SU-DHL-6 (cell line): ENCODE data around the gene DCBLD2.

ENCODE experiments used
- H2AFZ ChIP-seq: fragments of 200-600 bp; sonication (generic); 2 replicates; pipeline ENCODE4 v1.6.1; 2014; ENCODE audit warnings: low read depth, mild to moderate bottlenecking, moderate library complexity, mixed read lengths, antibody characterized with exemption, low read length; ENCODE audit not compliant: severe bottlenecking
- H3F3A ChIP-seq: fragments of 200-600 bp; shearing (Covaris generic); 2 replicates; pipeline ENCODE4 v1.6.0; 2016; ENCODE audit warnings: antibody characterized with exemption, mild to moderate bottlenecking; ENCODE audit not compliant: insufficient read depth
- H3K27ac ChIP-seq: fragments of 200-600 bp; sonication (generic); 2 replicates; pipeline ENCODE4 v1.5.1; 2016; ENCODE audit warnings: low read depth, mild to moderate bottlenecking, low read length, moderate library complexity, mixed read lengths
- H3K27me3 ChIP-seq: fragments of 200-600 bp; sonication (generic), shearing (Covaris generic); 2 replicates; pipeline ENCODE4 v1.6.0; 2014; ENCODE audit warnings: mild to moderate bottlenecking, low read length
- H3K36me3 ChIP-seq: fragments of 200-600 bp; sonication (generic); 2 replicates; pipeline ENCODE4 v1.6.1; 2014; ENCODE audit warnings: mild to moderate bottlenecking, low read length, mixed read lengths
- H3K4me2 ChIP-seq: fragments of 300-600, 200-600 bp; shearing (Covaris generic), sonication (generic); 2 replicates; pipeline ENCODE4 v1.6.0; 2014; ENCODE audit warnings: low read length, low read depth, mild to moderate bottlenecking; ENCODE audit not compliant: poor library complexity, severe bottlenecking
- H3K4me3 ChIP-seq: fragments of 200-600 bp; sonication (generic); 2 replicates; pipeline ENCODE4 v1.5.1; 2014; ENCODE audit warnings: antibody characterized with exemption, low read length, mild to moderate bottlenecking, mixed read lengths; ENCODE audit not compliant: insufficient read depth, poor library complexity, severe bottlenecking
- H3K79me2 ChIP-seq: fragments of 200-600 bp; sonication (generic); 2 replicates; pipeline ENCODE4 v1.6.1; 2014; ENCODE audit warnings: mild to moderate bottlenecking, low read length, moderate library complexity; ENCODE audit not compliant: insufficient read depth
- H3K9ac ChIP-seq: fragments of 200-600 bp; sonication (generic); 2 replicates; pipeline ENCODE4 v1.7.0; 2014; ENCODE audit warnings: mild to moderate bottlenecking, low read length
- H3K9me2 ChIP-seq: fragments of 200-600 bp; sonication (generic); replicated peaks from 2 replicates; pipeline ENCODE4 v1.6.1; 2014; ENCODE audit warnings: low read length; ENCODE audit not compliant: insufficient read depth
- H3K9me3 ChIP-seq: fragments of 200-600 bp; sonication (generic); 2 replicates; pipeline ENCODE4 v1.6.1; 2014; ENCODE audit warnings: low read length, mixed read lengths; ENCODE audit not compliant: insufficient read depth
- H4K20me1 ChIP-seq: fragments of 200-600 bp; sonication (generic); 2 replicates; pipeline ENCODE4 v1.6.1; 2014; ENCODE audit warnings: low read depth, mild to moderate bottlenecking, antibody characterized with exemption, low read length, moderate library complexity, mixed read lengths
- EZH2phosphoT487 ChIP-seq: fragments of 200-600 bp; sonication (generic), shearing (Covaris generic); conservative IDR thresholded peaks from 2 replicates; pipeline ENCODE4 v1.6.1; 2018; ENCODE audit warnings: mild to moderate bottlenecking, antibody characterized with exemption, low read length, moderate library complexity, mixed read lengths
- TF ChIP-seq, protein P1 (sequence below): fragments of 200-600 bp; sonication (generic); IDR thresholded peaks from one replicate; pipeline ENCODE4 v1.5.1; 2017; ENCODE audit warnings: antibody characterized with exemption, mild to moderate bottlenecking, low read length, moderate library complexity; ENCODE audit not compliant: insufficient read depth, poor library complexity, severe bottlenecking

Gene DCBLD2

DNA sequence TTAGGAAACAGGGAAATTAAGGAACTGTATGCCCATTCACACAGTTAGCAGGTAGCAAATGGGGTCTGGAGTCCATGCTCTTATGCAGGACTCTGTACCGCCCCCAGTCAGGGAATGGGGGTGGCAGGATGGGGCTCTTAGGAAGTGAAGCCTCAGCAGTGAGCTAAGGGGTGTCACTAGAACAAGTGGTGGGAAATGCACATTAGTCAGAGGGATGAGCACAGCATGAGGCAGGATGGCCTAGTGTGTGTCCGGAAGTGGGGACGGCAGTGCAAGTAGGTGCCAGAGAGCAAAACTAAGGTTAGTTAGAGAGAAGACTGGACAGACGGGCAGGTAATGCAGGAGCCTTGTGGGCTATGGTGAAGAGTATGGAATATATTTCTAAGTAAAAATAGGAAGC, 77.7 kb downstream of the DCBLD2 start:
- no peak overlapping the region for H3K27ac ChIP-seq
- H3K4me2 ChIP-seq, result no peak overlapping the region
- H3K9ac ChIP-seq, result no peak overlapping the region
- H3K9me3 ChIP-seq, result no peaks in the 10 kb centered on the region
- TF ChIP-seq EZH2phosphoT487, result no peak
- TF ChIP-seq, protein P1, sequence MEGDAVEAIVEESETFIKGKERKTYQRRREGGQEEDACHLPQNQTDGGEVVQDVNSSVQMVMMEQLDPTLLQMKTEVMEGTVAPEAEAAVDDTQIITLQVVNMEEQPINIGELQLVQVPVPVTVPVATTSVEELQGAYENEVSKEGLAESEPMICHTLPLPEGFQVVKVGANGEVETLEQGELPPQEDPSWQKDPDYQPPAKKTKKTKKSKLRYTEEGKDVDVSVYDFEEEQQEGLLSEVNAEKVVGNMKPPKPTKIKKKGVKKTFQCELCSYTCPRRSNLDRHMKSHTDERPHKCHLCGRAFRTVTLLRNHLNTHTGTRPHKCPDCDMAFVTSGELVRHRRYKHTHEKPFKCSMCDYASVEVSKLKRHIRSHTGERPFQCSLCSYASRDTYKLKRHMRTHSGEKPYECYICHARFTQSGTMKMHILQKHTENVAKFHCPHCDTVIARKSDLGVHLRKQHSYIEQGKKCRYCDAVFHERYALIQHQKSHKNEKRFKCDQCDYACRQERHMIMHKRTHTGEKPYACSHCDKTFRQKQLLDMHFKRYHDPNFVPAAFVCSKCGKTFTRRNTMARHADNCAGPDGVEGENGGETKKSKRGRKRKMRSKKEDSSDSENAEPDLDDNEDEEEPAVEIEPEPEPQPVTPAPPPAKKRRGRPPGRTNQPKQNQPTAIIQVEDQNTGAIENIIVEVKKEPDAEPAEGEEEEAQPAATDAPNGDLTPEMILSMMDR, result no peak
- H2AFZ ChIP-seq, result no peak overlapping the region
- H3K36me3 ChIP-seq, result no peaks in the 10 kb centered on the region
- H3K27me3 ChIP-seq, result no peaks in the 10 kb centered on the region
- H3F3A ChIP-seq, result no peaks in the 10 kb centered on the region
- no peak overlapping the region for H3K4me3 ChIP-seq
- H4K20me1 ChIP-seq, result no peaks in the 10 kb centered on the region
- H3K9me2 ChIP-seq, result no peaks in the 10 kb centered on the region
- no peaks in the 10 kb centered on the region for H3K79me2 ChIP-seq

GRCh38 chr3:98821063-98821462, 80.4 kb downstream of the DCBLD2 start:
- Histone ChIP-seq H3K9me2 (no peaks in the 10 kb centered on the region), H3K9ac (no peak overlapping the region), H3K79me2 (no peaks in the 10 kb centered on the region), H4K20me1 (no peaks in the 10 kb centered on the region), H3K4me2 (no peak overlapping the region), H3K27ac (no peak overlapping the region), H3K9me3 (no peaks in the 10 kb centered on the region), H3F3A (no peaks in the 10 kb centered on the region), H3K4me3 (no peak overlapping the region), H3K36me3 (no peaks in the 10 kb centered on the region), H3K27me3 (no peaks in the 10 kb centered on the region), H2AFZ (no peak overlapping the region)
- TF ChIP-seq, protein P1, result no peak
- TF ChIP-seq EZH2phosphoT487, result no peak

DNA sequence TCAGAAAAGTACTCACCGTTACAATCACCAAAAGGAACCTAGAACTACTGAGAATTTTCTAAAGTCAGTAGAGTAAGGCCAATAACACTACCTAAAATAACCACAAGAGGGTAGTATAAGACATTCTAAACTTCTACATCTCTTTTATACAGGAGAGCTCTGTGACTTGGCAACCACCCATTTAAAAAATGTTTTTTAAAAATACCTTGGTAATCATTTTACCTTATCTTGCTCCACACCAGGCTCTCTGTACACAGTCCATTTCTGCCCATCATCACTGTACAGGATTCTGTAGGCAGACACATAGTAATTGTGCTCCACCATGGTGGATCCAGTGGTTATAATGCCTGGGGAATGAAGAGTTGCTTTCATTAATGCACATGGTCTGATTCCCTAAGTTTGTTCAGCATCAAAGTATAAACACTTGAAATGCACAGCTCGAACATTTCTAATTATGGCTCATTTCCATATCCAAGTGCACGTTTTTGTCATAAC, 83.9 kb downstream of the DCBLD2 start:
- no peaks in the 10 kb centered on the region for H3F3A ChIP-seq
- H3K27me3 ChIP-seq, result no peaks in the 10 kb centered on the region

More for the DNA sequence above, 83.9 kb downstream of the DCBLD2 start:
- Histone ChIP-seq H3K9me2 (no peaks in the 10 kb centered on the region), H4K20me1 (no peaks in the 10 kb centered on the region), H3K4me2 (no peak overlapping the region), H3K27ac (no peak overlapping the region), H3K9me3 (no peaks in the 10 kb centered on the region), H3K4me3 (no peak overlapping the region), H3K9ac (no peak overlapping the region), H2AFZ (no peak overlapping the region), H3K79me2 (no peaks in the 10 kb centered on the region), H3K36me3 (no peaks in the 10 kb centered on the region)
- TF ChIP-seq EZH2phosphoT487, result no peak
- TF ChIP-seq, protein P1, result peak; percentile 21
